Adipose tissue (tissue), 3 donors: ENCODE data around the gene MIEN1. TPM values are rescaled to one million over a fixed set of nuclear protein-coding genes. Genes with fewer than 3 reads are reported as not detected.
A peak's percentile ranks its signal among the peaks of the same experiment; 100 is the strongest.
"Not testable (repeated sequence)": the region's sequence is repeated elsewhere in the genome, so short reads cannot be mapped to it uniquely, and the experiment has no call there.

Experiments used
- H3K27ac ChIP-seq: one replicate; pipeline ENCODE4 v1.5.1; 2013; ENCODE audit warnings: low read depth, low read length
- WGBS, 3 donors: extraction: QIAGEN DNeasy Blood & Tissue Kit; methylation state at CpG; one replicate each; pipeline ENCODE4 v1.1.7; 2013; 5-methylcytosine and 5-hydroxymethylcytosine counted together
- polyA plus RNA-seq, 3 donors: library from polyadenylated mRNA; stranded (reverse); fragments of 200-250 nt; gene quantifications; one replicate each; pipeline ENCODE4 v1.2.3, GENCODE V29; 2013
- donor health status: healthy with polysubstance abuse.
- donor health status: Bipolar disorder and iron deficiency.
- donor health status: healthy.

MIEN1 gene
- polyA plus RNA-seq, 3 donors = 43.2 to 79.4 (median 45.4) TPM

DNA sequence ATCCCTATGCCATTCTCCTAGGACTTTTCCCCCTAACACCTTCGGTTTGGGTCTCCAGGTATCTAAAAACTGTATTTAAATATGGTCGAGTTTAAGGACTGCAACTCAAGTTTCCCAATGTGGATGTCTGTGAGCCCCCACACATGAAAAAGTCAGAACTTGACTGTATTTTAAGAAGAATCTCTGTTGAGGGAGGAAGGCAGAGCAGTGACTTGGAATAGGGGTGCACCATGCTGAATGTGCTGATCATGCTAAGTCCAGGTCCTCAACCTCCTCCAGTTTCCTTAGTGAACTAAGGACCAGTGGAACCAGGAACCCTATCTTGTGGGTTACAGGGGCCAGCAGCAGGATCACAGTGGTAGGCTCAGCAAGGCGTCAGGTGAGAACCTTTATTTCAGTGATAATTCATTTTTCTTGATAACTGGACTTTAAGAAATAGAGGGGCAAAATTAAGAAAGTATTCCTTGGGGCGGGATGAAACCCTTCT is 26.9 kb upstream of the MIEN1 start:
- no peak overlapping the region for H3K27ac ChIP-seq
- 78 to 87% (median 87%) methylated on average over 4 of the region's 4 CpGs for WGBS, 3 donors

DNA sequence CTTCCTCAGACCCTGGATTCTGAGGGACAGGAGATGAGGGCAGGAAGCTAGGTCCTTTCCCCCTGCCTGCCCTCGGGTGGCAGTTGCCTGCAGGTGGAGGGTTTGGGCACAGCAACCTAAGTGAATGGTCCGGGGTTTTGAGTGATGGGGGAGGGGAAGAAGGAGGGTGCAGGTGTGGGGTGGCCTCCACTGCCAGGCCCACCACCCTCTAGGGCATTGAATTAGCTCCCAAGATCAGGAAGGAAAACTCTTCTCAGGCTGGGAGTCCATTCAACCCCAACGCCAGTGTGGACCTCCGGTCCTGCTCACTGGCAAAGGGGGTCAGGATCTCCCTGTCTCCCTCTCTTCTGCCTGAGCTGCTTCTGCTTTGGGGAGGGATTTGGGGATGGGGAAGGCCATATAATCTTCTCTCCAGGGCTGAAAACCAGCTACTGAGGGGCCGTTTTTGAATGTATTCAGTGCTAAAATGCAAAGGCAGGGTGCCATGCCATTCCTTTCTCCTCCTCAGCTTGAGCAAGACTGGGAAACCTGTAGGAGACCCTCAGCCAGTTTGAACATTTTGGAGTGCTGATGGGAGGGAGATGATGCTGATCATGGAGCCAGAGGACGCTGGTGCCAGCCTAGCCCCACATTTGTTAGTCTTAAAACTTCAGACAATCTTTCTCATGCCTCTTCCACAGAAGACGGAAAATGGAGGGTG is 26.2 kb upstream of the MIEN1 start:
- no peak overlapping the region for H3K27ac ChIP-seq
- 51 to 68% (median 60%) methylated on average over 7 of the region's 7 CpGs for WGBS, 3 donors

DNA sequence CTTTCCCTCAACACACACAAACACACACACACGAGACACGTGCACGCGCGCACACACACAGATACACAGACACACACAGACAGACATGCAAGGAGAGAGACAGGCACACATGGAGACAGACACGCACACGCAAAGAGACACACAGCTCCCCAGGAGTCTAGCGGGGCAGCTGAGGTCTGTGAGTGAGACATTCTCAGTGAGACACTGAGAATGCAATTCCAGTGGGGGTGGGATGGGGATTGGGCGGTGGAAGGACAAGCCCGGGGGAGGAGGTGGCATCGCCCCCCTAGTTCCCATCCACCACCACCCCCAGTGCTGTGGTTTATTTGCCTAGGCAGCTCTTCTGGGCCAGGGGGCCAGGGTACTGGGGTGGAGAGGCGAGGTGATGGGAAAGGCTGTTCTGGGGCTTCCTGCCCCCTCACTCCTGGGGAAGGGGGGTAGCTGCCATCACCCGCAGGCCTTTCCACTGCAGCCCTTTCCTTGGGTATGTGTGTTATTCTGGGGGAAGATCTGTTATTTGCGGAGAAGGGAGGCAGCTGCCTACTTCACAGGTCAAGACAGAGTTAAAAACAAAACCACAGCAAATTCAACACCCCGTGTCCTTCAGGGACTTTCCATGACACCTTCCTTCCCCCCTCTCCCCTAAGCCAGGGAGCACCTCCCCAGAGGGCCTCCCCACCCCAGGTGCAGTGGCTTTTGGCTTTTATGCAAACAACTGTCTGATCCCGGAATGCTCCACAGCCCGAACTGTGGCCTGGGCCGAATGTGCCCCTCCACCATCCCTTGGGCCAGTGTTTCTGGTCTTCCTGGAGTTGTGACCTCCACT is 25.4 kb upstream of the MIEN1 start:
- H3K27ac ChIP-seq = no peak overlapping the region
- 58 to 63% (median 61%) methylated on average over 18 of the region's 18 CpGs for WGBS, 3 donors

- peak overlapping the region; percentile 48 for H3K27ac ChIP-seq
- 34 to 41% (median 39%) methylated on average over 18 to 20 of the region's 21 CpGs for WGBS, 3 donors
Observed at GRCh38 chr17:39754958-39755553, 24.7 kb upstream of the MIEN1 start.

GRCh38 chr17:39754161-39754957 is 24.0 kb upstream of the MIEN1 start:
- 0% methylated on average over 44 to 91 of the region's 91 CpGs for WGBS, 3 donors
- peak overlapping the region; percentile 48 for H3K27ac ChIP-seq

GRCh38 chr17:39753514-39754160 is 23.3 kb upstream of the MIEN1 start:
- peak overlapping the region; percentile 48 for H3K27ac ChIP-seq
- 3 to 9% (median 4%) methylated on average over 54 to 55 of the region's 55 CpGs for WGBS, 3 donors

GRCh38 chr17:39752241-39752881 is 22.0 kb upstream of the MIEN1 start:
- WGBS, 3 donors = 75 to 84% (median 79%) methylated on average over 13 of the region's 13 CpGs
- no peak overlapping the region for H3K27ac ChIP-seq

DNA sequence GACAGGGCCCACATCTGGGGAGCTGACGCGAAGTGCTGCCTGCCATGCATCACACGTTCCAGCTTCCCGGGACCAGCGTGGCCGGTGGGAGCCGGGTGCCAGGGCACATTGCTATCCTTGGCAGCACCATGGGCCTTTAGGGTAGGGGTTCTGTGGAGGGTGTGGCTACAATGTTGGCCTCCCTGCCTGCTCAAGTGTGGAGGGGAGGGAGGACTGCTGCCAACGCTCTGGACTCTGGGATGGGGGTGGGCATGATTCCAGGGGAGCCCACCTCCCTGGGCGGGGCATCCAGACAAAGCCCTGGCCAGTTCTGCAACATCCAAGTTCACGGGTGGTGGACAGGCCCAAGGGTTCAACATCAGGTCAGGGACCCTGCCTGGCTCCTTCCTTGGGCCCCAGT is 21.3 kb upstream of the MIEN1 start:
- 49 to 57% (median 52%) methylated on average over 10 of the region's 10 CpGs for WGBS, 3 donors
- H3K27ac ChIP-seq = no peak overlapping the region

DNA sequence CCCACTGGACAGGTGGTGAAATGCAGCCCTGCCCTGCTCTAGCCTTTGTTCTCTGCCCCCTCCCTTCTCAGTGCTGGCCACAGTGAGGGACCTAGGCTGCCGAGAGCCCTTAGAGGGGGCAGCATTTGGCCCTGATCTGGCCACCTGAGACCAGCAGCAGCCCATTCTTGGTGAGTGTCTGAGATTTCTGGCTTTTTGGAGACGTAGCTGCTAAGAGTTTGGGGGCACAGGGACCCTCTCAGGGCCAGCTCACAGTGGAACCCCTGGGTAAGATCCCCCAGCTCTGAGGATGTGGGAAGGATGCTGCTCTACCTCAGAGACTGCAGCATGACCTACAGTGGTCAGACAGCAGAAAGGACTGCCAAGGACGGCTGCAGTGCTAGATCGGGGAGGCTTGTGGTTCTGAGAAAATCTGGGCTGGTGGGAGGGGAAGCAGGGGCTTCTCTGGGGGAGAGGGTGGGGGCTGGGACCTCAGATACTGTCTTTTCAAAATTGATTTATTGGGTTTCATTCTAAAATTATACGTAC is 20.7 kb upstream of the MIEN1 start:
- 60 to 69% (median 61%) methylated on average over 5 of the region's 5 CpGs for WGBS, 3 donors
- no peak overlapping the region for H3K27ac ChIP-seq

- 22 to 75% (median 72%) methylated on average over 9 of the region's 9 CpGs for WGBS, 3 donors
- H3K27ac ChIP-seq = no peak overlapping the region
Observed at GRCh38 chr17:39750131-39751015, 20.0 kb upstream of the MIEN1 start.

- WGBS, 3 donors = 89 to 93% (median 92%) methylated on average over 8 of the region's 8 CpGs
- H3K27ac ChIP-seq = not testable (repeated sequence)
Observed at GRCh38 chr17:39748444-39749034, 18.2 kb upstream of the MIEN1 start.

GRCh38 chr17:39747745-39748144 is 17.4 kb upstream of the MIEN1 start:
- no peak overlapping the region for H3K27ac ChIP-seq
- WGBS, 3 donors = 91 to 99% (median 92%) methylated on average over 4 of the region's 4 CpGs

DNA sequence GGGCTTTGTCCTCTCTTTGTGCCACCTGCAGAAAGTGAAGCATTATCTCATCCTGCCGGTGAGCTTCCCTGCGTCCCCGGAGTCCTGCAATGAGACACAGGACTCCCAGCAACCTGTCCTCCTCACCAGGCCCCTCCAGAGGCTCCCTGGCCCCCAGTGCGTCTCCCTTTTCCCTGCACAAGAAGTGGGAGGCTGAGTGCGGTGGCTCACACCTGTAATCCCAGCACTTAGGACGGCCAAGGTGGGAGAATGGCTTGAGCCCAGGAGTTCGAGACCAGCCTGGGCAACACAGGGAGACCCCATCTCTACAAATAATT is 15.8 kb upstream of the MIEN1 start:
- no peak overlapping the region for H3K27ac ChIP-seq
- WGBS, 3 donors = 86 to 97% (median 94%) methylated on average over 7 of the region's 7 CpGs

- H3K27ac ChIP-seq = no peak overlapping the region
- WGBS, 3 donors = 95 to 96% (median 95%) methylated on average over 23 of the region's 23 CpGs
Observed at GRCh38 chr17:39745335-39746144, 15.2 kb upstream of the MIEN1 start.

- no peak overlapping the region for H3K27ac ChIP-seq
Observed at GRCh38 chr17:39744836-39745215, 14.5 kb upstream of the MIEN1 start.

More at GRCh38 chr17:39744836-39745215, 14.5 kb upstream of the MIEN1 start:
- 79 to 91% (median 81%) methylated on average over 8 of the region's 8 CpGs for WGBS, 3 donors
